Activated naive CD4-positive, alpha-beta T cell treated with anti-CD3 and anti-CD28 coated beads for 36 hours (primary cell): ENCODE data around the gene RASL11A. TPM values are rescaled to one million over a fixed set of nuclear protein-coding genes. Genes with fewer than 3 reads are reported as not detected.
"Not testable (repeated sequence)": the region's sequence is repeated elsewhere in the genome, so short reads cannot be mapped to it uniquely, and the experiment has no call there.

Source experiments
- CTCF ChIA-PET: fragments of 350-600 bp; sonication (Branson Sonifier 250); formaldehyde crosslinking; loops from one replicate; lab custom pipeline; 2021; ENCODE audit warnings: antibody characterized with exemption; lab: Charles Lee
- DNase-seq: peaks from one replicate; pipeline ENCODE4 v3.0.0-alpha.2; 2020
- H3K27ac Mint-ChIP-seq: one replicate; pipeline ENCODE4 v1.8.0; 2021; ENCODE audit warnings: mild to moderate bottlenecking, mixed read lengths
- H3K27me3 Mint-ChIP-seq: one replicate; pipeline ENCODE4 v1.8.0; 2021; ENCODE audit warnings: low read depth, mixed read lengths
- H3K36me3 Mint-ChIP-seq: one replicate; pipeline ENCODE4 v1.8.0; 2021; ENCODE audit warnings: low read depth, mixed read lengths
- H3K4me1 Mint-ChIP-seq: one replicate; pipeline ENCODE4 v1.8.0; 2021; ENCODE audit warnings: low read depth, mixed read lengths
- H3K4me3 Mint-ChIP-seq: one replicate; pipeline ENCODE4 v1.8.0; 2021; ENCODE audit warnings: mild to moderate bottlenecking, moderate library complexity, mixed read lengths
- H3K9me3 Mint-ChIP-seq: one replicate; pipeline ENCODE4 v1.8.0; 2021; ENCODE audit warnings: mixed read lengths
- intact Hi-C: fragments of 100-400 bp; cut with micrococcal nuclease; formaldehyde crosslinking; loops from one replicate; pipeline ENCODE4 v1.15.1; 2023
- total RNA-seq, 2 experiments: library from RNA; stranded (reverse); gene quantifications; one replicate each; pipeline ENCODE4 v1.2.3, GENCODE V29; 2021

Gene RASL11A
- total RNA-seq, 2 experiments from 2014 or later = 1.5 to 1.6 TPM

DNA sequence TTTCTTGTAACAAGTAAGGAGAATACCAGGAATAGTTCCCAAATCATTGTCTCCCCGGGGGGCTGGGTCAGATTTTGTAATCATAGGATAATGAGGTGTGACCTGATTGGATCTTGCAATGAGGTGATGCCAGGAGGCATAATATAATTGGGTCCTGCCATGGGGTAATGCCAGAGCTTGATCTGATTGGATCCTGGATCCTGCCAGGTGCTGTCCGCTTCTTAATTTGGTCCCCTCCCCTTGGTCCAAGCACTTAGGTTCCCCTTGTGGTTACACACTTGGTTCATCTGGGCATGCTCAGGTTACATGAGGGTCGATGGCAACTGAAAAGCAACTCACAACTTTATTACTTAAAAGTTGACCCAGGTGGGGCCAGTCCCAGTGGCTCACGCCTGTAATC lies 20.1 kb downstream of the RASL11A start:
- intact Hi-C loops = no loop called here

DNA sequence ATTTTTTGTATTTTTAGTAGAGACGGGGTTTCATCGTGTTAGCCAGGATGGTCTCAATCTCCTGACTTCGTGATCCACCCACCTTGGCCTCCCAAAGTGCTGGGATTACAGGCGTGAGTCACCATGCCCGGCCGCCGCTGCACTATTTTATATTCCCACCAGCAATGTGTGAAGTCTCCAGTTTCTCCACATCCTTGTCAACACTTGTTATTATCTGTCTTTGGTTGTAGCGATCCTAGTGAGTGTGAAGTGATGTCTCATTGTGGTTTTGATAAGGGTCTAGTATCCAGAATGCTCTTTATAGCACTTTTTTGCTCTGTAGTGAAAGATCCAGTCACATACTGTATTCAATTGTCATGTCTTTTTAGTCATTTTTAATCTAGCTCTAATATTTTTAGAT lies 21.3 kb downstream of the RASL11A start:
- H3K9me3 Mint-ChIP-seq, DNase-seq, H3K27ac Mint-ChIP-seq, H3K27me3 Mint-ChIP-seq, intact Hi-C loops, H3K36me3 Mint-ChIP-seq, H3K4me3 Mint-ChIP-seq: not testable (repeated sequence)
- CTCF ChIA-PET = interaction anchor here (0.6 kb wide), 1 partner anchor 9 kb away, joined by 3 read pairs; no protein-coding TSS in a partner anchor
- peaks cover 32% of the 10 kb centered on the region for H3K4me1 Mint-ChIP-seq

More for the DNA sequence above, 20.1 kb downstream of the RASL11A start:
- no peak for DNase-seq
- Mint-ChIP-seq H3K36me3 (no peaks in the 10 kb centered on the region), H3K27ac (no peak overlapping the region), H3K4me1 (peaks cover 32% of the 10 kb centered on the region), H3K4me3 (no peak overlapping the region), H3K27me3 (no peaks in the 10 kb centered on the region), H3K9me3 (no peaks in the 10 kb centered on the region)
- CTCF ChIA-PET = no interaction called here

DNA sequence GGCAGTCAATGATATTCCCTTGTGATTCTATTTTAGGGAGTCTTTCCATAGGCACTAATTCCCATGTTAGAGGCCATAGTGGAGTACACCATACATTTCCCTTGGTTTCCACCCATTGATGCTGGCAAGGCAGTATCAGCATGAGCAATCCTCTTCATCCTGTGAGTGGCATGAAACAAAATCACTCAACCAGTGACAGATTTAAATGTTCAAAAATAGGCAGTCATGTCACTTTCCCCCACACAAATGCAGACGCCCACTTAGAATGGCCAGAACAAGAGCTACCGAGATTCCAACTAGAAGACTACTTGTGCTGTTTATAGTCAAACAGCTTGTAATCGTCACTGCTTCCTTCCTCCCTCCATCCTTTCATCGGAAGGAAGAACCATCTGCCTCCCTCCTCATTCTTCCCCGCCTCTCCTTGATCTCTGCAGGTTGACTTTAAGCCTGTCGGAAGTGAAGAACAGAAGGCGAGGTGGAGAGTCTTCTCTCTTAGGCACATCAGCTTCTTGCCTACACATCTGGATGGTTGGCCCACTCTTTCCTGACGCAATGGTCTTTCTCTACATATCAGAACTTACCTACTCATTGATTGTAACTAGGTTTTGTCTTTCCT lies 22.6 kb downstream of the RASL11A start:
- H3K9me3 Mint-ChIP-seq = no peaks in the 10 kb centered on the region
- peak; percentile 23 for DNase-seq
- H3K4me1 Mint-ChIP-seq = peaks cover 32% of the 10 kb centered on the region
- intact Hi-C loops = loop anchor here (1.0 kb wide), 1 partner anchor 60 kb away; no protein-coding TSS in a partner anchor
- H3K4me3 Mint-ChIP-seq = peak overlapping the region; percentile 8
- H3K27me3 Mint-ChIP-seq = no peaks in the 10 kb centered on the region
- CTCF ChIA-PET = interaction anchor here (1.0 to 1.2 kb wide), 2 partner anchors 45 to 69 kb away, joined by 3 to 4 read pairs; no protein-coding TSS in a partner anchor
- peak overlapping the region; percentile 26 for H3K27ac Mint-ChIP-seq
- H3K36me3 Mint-ChIP-seq = no peaks in the 10 kb centered on the region

DNA sequence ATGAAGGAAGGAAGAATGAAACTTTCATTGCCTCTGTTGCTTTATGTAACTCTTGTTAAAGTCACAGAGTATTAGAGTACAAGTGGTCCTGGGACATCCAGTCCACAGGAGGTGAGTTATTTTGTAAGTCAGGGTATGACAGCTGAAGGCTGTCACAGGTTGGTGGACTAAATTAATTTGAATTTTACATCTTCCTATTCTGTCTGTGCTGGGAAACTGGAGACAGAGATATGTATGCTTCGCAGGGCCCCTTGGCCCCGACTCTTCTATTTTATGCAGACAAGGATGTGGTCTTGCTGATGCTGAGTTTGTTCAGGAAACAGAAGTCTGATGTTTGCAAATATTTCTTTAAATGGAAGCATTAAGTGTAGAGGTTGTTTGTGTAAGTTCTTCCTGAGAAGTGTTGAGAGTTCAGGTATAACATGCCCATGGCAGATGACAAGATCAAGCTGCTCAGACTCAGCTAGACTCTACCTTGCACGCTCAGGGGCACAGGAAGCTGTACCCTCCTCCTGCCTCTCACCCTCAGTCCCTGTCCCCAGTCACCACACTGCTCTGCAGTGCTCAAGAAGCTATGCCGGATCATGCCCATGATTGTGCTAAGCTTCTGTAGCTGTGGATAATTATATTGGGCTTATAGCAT lies 23.4 kb downstream of the RASL11A start:
- CTCF ChIA-PET = interaction anchor here (0.5 to 1.2 kb wide), 3 partner anchors 23 to 309 kb away, joined by 3 to 4 read pairs (median 3); partner anchors contain the start of gene RASL11A
- peak; percentile 16 for DNase-seq

DNA sequence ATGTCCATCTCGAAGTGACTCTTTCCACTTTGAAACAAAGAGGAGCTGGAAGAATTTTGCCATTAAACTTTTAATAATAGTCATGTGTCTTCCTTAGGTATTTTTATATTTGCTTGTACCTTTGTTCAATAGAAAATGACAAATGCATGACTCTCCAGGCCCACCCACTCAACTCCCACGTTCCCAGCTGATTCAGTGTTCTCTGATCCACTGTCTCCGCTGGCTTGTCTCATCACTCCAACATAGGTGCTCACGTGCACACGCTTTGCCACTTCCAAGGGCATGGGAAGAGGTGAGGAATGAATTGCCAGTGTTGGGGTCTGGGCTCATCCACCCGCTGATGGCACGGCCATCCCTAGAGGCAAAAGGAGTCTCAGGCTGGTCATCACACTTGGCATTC lies 24.5 kb downstream of the RASL11A start:
- Mint-ChIP-seq H3K9me3 (no peaks in the 10 kb centered on the region), H3K4me1 (peaks cover 32% of the 10 kb centered on the region), H3K4me3 (no peak overlapping the region), H3K36me3 (no peaks in the 10 kb centered on the region), H3K27ac (no peak overlapping the region), H3K27me3 (no peaks in the 10 kb centered on the region)
- DNase-seq = no peak
- CTCF ChIA-PET = no interaction called here
- intact Hi-C loops = no loop called here

More for the DNA sequence above, 23.4 kb downstream of the RASL11A start:
- intact Hi-C loops = loop anchor here (1.0 kb wide), 2 partner anchors 8 to 59 kb away; no protein-coding TSS in a partner anchor
- Mint-ChIP-seq H3K4me3 (no peak overlapping the region), H3K36me3 (no peaks in the 10 kb centered on the region), H3K27ac (peak overlapping the region; percentile 26), H3K27me3 (no peaks in the 10 kb centered on the region), H3K4me1 (peaks cover 32% of the 10 kb centered on the region), H3K9me3 (no peaks in the 10 kb centered on the region)

DNA sequence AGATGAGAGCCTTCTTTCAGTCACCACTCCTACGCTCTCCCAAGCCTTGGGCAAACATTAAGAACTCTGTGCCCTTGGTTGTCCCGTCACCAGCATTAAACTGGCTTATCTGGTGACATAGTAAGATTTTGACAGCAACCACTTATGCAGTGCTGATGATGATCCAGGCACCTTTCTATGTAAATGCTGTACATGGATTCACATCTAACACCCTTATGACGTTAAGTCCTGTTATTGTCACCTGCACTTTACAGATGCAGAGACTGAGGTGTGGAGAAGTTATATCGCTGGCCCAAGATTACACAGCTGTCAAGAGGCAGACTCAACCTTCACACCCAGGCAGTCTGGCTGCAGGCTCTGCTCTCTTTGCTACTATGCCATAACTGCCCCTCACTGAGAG lies 25.0 kb downstream of the RASL11A start:
- H3K36me3 Mint-ChIP-seq = no peaks in the 10 kb centered on the region
- intact Hi-C loops = no loop called here
- DNase-seq = no peak
- no peaks in the 10 kb centered on the region for H3K27me3 Mint-ChIP-seq
- H3K27ac Mint-ChIP-seq = no peak overlapping the region
- peaks cover 32% of the 10 kb centered on the region for H3K4me1 Mint-ChIP-seq
- no peak overlapping the region for H3K4me3 Mint-ChIP-seq
- H3K9me3 Mint-ChIP-seq = no peaks in the 10 kb centered on the region
- CTCF ChIA-PET = interaction anchor here (0.6 kb wide), 1 partner anchor 301 kb away, joined by 3 read pairs; no protein-coding TSS in a partner anchor

DNA sequence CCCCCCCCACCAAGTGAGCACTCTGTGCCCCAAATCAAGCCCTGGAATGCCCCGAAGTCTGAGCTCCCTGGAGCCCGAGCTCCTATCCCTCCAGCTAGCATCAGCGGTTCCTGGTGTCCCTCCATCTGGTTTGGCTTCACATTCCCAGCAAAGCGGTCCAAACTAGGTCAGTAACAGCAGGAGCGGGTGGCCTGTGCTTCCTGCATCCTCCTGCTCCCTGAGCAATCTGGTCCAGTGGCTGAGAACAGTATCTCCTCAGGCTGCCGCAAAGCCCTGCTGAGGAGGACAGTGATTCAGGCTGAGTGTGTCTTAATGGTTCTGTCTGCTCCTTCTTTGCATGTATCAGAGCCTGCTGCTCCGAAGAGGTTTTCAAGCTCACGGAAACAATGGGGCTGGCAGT lies 25.9 kb downstream of the RASL11A start:
- Mint-ChIP-seq H3K9me3 (no peaks in the 10 kb centered on the region), H3K27ac (no peak overlapping the region), H3K27me3 (no peaks in the 10 kb centered on the region), H3K36me3 (no peaks in the 10 kb centered on the region), H3K4me1 (peaks cover 32% of the 10 kb centered on the region), H3K4me3 (no peak overlapping the region)
- intact Hi-C loops = no loop called here
- no peak for DNase-seq
- CTCF ChIA-PET = no interaction called here

DNA sequence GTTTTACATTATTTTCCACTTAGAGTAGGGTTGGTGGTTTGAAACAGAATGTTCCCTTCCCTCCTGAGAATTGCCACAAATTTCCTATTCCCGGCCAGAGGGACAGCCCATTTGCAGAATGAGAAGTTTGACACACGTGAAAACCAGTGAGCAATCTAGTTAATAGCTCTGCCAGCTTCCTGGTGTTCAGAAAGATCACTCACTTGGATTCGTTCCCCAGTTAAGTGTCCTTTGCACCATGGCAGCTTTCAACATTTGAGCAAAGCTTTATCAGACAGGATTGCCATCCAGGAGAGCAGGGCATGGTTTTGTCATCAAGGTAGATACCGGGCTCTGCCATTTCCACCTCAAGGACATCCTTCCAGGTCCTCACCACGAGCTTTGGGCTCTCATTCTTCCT lies 28.2 kb downstream of the RASL11A start:
- H3K4me1 Mint-ChIP-seq = peaks cover 31% of the 10 kb centered on the region
- no peaks in the 10 kb centered on the region for H3K36me3 Mint-ChIP-seq
- no peaks in the 10 kb centered on the region for H3K9me3 Mint-ChIP-seq
- no peaks in the 10 kb centered on the region for H3K27me3 Mint-ChIP-seq
- intact Hi-C loops = no loop called here
- no peak overlapping the region for H3K27ac Mint-ChIP-seq
- no peak for DNase-seq
- no peak overlapping the region for H3K4me3 Mint-ChIP-seq
- CTCF ChIA-PET = interaction anchor here (0.7 to 1.2 kb wide), 2 partner anchors 54 to 62 kb away, joined by 3 read pairs; no protein-coding TSS in a partner anchor

DNA sequence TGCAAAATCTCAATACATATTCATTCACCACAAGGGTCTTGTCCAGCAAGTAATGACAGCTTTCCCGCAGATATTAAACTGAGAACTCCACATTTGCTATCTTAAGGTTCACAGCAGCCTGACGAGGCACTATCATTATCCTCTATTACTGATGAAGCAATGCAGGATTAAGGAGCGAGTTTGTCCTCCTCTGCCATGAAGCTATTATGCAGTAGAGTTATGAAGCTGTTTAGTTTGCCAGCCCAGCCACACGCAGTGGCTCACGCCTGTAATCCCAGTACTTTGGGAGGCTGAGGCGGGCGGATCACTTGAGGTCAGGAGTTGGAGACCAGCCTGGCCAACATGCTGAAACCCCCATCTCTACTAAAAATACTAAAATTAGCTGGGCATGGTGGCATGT lies 29.8 kb downstream of the RASL11A start:
- peaks cover 16% of the 10 kb centered on the region for H3K4me1 Mint-ChIP-seq
- DNase-seq, H3K36me3 Mint-ChIP-seq, H3K27me3 Mint-ChIP-seq, H3K27ac Mint-ChIP-seq, H3K9me3 Mint-ChIP-seq, H3K4me3 Mint-ChIP-seq, intact Hi-C loops: not testable (repeated sequence)
- CTCF ChIA-PET = interaction anchor here (0.6 to 1.1 kb wide), 5 partner anchors 9 to 171 kb away, joined by 3 to 5 read pairs (median 3); no protein-coding TSS in a partner anchor

DNA sequence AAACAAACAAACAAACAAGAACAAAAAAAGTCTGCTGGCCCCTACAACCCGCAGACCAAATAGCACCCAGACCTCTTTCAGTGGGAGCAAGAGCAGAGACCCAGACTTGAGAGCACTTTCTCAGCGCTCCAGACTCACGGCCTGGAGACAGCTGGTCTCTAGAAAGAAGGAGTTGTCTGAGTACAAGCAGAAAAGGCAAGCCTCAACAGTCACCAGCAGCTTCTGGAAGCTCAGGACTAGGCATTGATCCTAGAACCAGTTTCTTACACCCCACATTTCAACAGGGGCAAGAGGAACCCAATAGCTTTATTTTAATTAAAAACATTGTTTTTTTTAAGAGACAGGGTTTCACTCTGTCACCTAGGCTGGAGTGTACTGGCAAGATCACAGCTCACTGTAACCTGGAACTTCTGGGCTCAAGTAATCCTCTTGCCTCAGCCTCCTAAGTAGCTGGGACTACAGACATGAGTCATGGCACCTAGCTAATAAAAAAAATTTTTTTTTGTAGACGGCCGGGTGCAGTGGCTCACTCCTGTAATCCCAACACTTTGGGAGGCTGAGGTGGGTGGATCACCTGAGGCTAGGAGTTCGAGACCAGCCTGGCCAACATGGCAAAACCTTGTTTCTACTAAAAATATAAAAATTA lies 30.4 kb downstream of the RASL11A start:
- no peak for DNase-seq
- intact Hi-C loops = no loop called here

DNA sequence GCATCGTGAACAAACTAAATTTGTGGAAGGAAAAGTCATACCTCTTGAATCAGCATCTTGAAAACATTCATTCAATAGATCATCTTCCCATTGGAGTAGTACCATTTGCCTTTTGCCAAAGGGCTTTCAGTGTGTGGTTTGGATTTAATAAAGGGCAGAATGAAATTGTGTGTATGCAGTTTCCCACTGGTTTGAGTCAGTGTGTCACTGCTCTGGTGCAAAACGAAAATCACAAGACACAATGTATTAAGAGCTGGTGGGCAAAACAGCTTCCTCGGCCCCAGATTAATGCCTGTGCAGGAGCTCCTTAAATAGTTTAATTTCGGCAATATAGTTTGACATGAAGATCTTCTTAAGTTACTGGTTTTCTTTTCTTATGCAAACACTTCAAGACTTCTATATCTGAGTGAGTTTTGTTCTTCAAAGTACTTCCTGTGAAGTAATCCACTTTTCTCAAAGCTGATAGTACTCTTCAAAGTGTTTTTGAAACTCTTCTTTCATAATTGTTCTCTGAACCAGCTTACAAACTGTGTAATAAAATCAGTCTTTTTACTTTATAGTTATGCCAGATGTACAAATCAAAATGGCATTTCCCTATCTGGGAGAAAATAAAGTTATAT lies 32.1 kb downstream of the RASL11A start:
- peak; percentile 9 for DNase-seq
- Mint-ChIP-seq H3K4me1 (peaks cover 23% of the 10 kb centered on the region), H3K9me3 (no peaks in the 10 kb centered on the region), H3K27me3 (no peaks in the 10 kb centered on the region), H3K27ac (peak overlapping the region; percentile 3), H3K36me3 (no peaks in the 10 kb centered on the region), H3K4me3 (no peak overlapping the region)
- intact Hi-C loops = loop anchor here (1.0 kb wide), 1 partner anchor 8 kb away; no protein-coding TSS in a partner anchor
- CTCF ChIA-PET = interaction anchor here (1.0 to 1.3 kb wide), 3 partner anchors 38 to 317 kb away, joined by 3 read pairs; no protein-coding TSS in a partner anchor

More for the DNA sequence above, 30.4 kb downstream of the RASL11A start:
- Mint-ChIP-seq H3K9me3 (no peaks in the 10 kb centered on the region), H3K4me3 (no peak overlapping the region), H3K4me1 (peaks cover 15% of the 10 kb centered on the region), H3K36me3 (no peaks in the 10 kb centered on the region), H3K27me3 (no peaks in the 10 kb centered on the region), H3K27ac (no peak overlapping the region)
- CTCF ChIA-PET = interaction anchor here (0.5 to 1.1 kb wide), 5 partner anchors 9 to 879 kb away, joined by 3 to 4 read pairs (median 3); no protein-coding TSS in a partner anchor

DNA sequence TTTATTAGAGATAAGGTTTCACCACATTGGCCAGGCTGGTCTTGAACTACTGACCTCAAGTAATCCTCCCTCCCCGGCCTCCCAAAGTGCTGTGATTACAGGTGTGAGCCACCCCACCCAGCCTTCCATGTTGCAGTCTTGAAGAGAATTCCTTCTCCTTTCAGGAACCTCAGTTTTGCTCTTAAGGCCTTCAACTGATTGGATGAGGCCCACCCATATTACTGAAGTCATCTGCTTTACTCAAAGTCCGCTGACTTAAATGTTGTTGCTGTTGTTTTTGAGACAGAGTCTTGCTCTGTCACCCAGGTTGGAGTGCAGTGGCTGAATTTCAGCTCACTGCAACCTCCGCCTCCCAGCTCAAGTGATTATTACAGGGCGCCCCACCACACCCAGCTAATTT lies 33.5 kb downstream of the RASL11A start:
- Mint-ChIP-seq H3K9me3 (no peaks in the 10 kb centered on the region), H3K27ac (no peak overlapping the region), H3K4me1 (peaks cover 23% of the 10 kb centered on the region), H3K36me3 (no peaks in the 10 kb centered on the region), H3K4me3 (no peak overlapping the region), H3K27me3 (no peaks in the 10 kb centered on the region)
- CTCF ChIA-PET = interaction anchor here (1.3 kb wide), 1 partner anchor 55 kb away, joined by 3 read pairs; no protein-coding TSS in a partner anchor
- intact Hi-C loops = no loop called here
- DNase-seq = no peak
